GM10248 (cell line): ENCODE data around the gene FAM180A.

Experiments
- CTCF ChIA-PET: fragments of 300-600 bp; sonication (Branson Sonifier 250); formaldehyde crosslinking; extraction: SDS; loops from one replicate; lab custom pipeline; 2021; ENCODE audit warnings: antibody characterized with exemption; lab: Yijun Ruan, JAX
- POLR2A ChIA-PET: fragments of 350-650 bp; sonication (Branson Sonifier 250); formaldehyde crosslinking; extraction: SDS; loops from one replicate; lab custom pipeline; 2020; ENCODE audit warnings: antibody characterized with exemption; lab: Yijun Ruan, JAX
- DNase-seq: peaks from one replicate; pipeline ENCODE4 v3.0.0; 2012; ENCODE audit errors: extremely low spot score
- TF ChIP-seq, protein P1 (sequence below): IDR thresholded peaks from 2 replicates; pipeline ENCODE4 v1.5.1; 2012; ENCODE audit warnings: mild to moderate bottlenecking, low read depth; ENCODE audit errors: extremely low read depth, missing control alignments, control extremely low read depth

The FAM180A gene

DNA sequence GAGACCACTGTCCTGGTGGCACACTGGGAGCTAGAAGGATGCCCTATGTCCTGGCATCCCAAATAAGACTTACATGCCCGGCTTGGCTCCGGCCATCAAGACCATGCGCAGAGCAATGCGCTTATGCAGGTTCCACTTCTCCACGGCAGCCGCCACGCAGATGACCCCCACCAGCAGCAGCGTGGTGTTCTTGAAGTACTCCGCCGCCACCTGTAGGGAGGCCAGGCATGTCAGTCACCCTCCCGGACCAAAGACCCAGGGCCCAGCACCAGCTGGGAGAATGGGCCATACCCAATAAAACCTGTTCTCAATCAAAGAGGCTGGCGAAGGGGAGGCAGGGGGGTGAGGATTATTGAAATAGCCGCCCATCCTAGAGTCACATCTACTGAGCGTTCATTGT lies 40.6 kb downstream of the FAM180A start:
- CTCF ChIA-PET: no interaction called here
- POLR2A ChIA-PET: no interaction called here

DNA sequence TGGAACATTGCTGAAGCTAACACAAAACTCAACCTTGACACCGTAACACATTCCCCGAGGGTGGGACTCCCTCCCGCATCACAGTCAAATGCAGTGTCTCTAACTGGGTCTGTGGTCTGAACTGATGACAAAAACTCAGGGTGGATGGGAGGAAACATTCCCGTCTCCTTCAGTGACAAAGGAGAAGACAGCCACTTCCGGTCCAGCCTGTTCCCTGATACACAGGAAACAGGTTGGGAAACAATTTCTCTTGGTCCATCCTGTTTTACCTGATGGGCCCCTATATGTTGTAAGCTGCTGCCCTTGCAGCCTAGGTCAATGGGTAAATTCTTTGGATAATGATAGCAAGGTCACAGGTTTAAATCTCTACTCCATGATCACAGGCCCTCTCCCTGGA lies 41.0 kb downstream of the FAM180A start:
- POLR2A ChIA-PET: interaction anchor here (0.5 kb wide), 1 partner anchor 187 kb away, joined by 4 read pairs; no protein-coding TSS in a partner anchor
- no peak for DNase-seq
- CTCF ChIA-PET: interaction anchor here (0.9 to 2.2 kb wide), 2 partner anchors 18 to 62 kb away, joined by 3 to 7 read pairs; no protein-coding TSS in a partner anchor
- TF ChIP-seq, protein P1, sequence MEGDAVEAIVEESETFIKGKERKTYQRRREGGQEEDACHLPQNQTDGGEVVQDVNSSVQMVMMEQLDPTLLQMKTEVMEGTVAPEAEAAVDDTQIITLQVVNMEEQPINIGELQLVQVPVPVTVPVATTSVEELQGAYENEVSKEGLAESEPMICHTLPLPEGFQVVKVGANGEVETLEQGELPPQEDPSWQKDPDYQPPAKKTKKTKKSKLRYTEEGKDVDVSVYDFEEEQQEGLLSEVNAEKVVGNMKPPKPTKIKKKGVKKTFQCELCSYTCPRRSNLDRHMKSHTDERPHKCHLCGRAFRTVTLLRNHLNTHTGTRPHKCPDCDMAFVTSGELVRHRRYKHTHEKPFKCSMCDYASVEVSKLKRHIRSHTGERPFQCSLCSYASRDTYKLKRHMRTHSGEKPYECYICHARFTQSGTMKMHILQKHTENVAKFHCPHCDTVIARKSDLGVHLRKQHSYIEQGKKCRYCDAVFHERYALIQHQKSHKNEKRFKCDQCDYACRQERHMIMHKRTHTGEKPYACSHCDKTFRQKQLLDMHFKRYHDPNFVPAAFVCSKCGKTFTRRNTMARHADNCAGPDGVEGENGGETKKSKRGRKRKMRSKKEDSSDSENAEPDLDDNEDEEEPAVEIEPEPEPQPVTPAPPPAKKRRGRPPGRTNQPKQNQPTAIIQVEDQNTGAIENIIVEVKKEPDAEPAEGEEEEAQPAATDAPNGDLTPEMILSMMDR: no peak

More for the DNA sequence above, 40.6 kb downstream of the FAM180A start:
- DNase-seq: no peak
- TF ChIP-seq, protein P1: no peak

GRCh38 chr7:135706858-135707569 lies 41.6 kb downstream of the FAM180A start:
- TF ChIP-seq, protein P1: no peak
- POLR2A ChIA-PET: interaction anchor here (0.5 kb wide), 1 partner anchor 186 kb away, joined by 4 read pairs; no protein-coding TSS in a partner anchor

GRCh38 chr7:135706038-135706742 lies 42.4 kb downstream of the FAM180A start:
- no peak for DNase-seq
- TF ChIP-seq, protein P1: no peak
- ChIA-PET POLR2A (no interaction called here), CTCF (interaction anchor here (1.0 to 2.3 kb wide), 5 partner anchors 11 to 61 kb away, joined by 3 to 7 read pairs (median 7); partner anchors contain the start of gene STMP1)

More at GRCh38 chr7:135706858-135707569, 41.6 kb downstream of the FAM180A start:
- no peak for DNase-seq
- CTCF ChIA-PET: interaction anchor here (0.9 to 2.2 kb wide), 4 partner anchors 11 to 62 kb away, joined by 3 to 7 read pairs (median 4); no protein-coding TSS in a partner anchor

DNA sequence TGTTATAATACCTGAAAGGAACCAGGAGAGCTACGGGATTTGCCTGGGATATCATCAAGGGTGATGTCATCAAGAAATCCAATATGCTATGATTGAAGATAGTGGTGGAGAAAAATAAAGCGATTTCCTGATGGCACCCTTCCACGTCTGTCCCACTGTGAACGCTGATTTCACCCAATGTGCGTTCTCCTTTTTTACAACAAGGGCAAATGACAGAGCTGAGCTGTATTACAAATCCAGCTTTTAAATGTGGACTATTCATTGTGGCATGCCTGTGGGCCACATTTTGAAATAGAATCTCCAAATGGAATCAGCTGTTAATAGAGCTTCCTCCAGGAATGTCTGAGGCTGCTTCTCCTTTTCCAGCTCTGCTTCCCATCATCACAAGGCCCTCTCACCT lies 43.9 kb downstream of the FAM180A start:
- CTCF ChIA-PET: interaction anchor here (0.7 to 2.3 kb wide), 4 partner anchors 12 to 43 kb away, joined by 3 to 7 read pairs (median 5); partner anchors contain the start of gene STMP1
- POLR2A ChIA-PET: no interaction called here

DNA sequence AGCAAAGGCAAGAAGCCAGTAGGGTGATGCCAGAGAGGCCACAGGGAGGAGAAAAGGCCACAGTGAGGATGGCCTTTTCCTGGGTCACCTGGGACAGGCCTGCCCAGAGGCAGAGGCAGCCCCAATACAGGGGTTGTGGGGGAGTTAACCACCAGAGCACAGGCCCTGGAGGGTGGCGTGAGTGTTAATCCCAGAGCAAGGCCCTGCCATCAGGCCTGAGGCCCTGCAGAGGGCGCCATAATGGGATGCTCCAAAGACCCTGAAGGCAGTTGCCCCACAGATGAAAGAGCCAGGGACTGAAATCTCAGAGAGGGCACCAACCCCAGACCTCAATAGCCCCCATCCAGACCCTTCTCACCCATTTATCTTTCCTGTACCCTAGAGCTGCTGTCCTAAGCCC lies 44.5 kb downstream of the FAM180A start:
- TF ChIP-seq, protein P1: peak; percentile 25
- POLR2A ChIA-PET: no interaction called here
- no peak for DNase-seq
- CTCF ChIA-PET: interaction anchor here (2.1 to 2.3 kb wide), 2 partner anchors 13 to 42 kb away, joined by 7 read pairs; partner anchors contain the start of gene STMP1

More for the DNA sequence above, 43.9 kb downstream of the FAM180A start:
- TF ChIP-seq, protein P1: no peak
- DNase-seq: no peak
